Measurements from ENCODE around the gene PRKG1.

GRCh38 chr10:51416494-51416893 lies 342.2 kb downstream of the PRKG1 start:
- no peak for TF ChIP-seq GABPA (IDR thresholded peaks at IDR 0.05 in 1 of 2, conservative IDR thresholded peaks at IDR 0.05 in 1 of 2)
- TF ChIP-seq JUND (IDR thresholded peaks at IDR 0.05) = no peak
- TF ChIP-seq, protein P1, sequence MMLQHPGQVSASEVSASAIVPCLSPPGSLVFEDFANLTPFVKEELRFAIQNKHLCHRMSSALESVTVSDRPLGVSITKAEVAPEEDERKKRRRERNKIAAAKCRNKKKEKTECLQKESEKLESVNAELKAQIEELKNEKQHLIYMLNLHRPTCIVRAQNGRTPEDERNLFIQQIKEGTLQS (IDR thresholded peaks at IDR 0.05) = no peak
